NCI-H146 (cell line): ENCODE results near the gene ZNF727.
"Not testable (repeated sequence)": the region's sequence is repeated elsewhere in the genome, so short reads cannot be mapped to it uniquely, and the experiment has no call there.

Experiments used
- DNase-seq: peaks from one replicate; lab custom pipeline; 2025; lab: John Stamatoyannopoulos, UW

The ZNF727 gene

GRCh38 chr7:64045301-64046040 lies at the start of gene ZNF727:
Gene ZNF727, plus strand, starts transcription at chr7:64045434. Its CDS starts 188 bp downstream, at chr7:64045622.
- peak; percentile 2 for DNase-seq

- DNase-seq: no peak
Observed at GRCh38 chr7:63998549-63998948, 46.7 kb upstream of the ZNF727 start, which contains the start of gene ZNF722. Gene ZNF722, plus strand, starts transcription at chr7:63998849. Its CDS starts 113 bp downstream, at chr7:63998962.

GRCh38 chr7:64015496-64015895 lies 29.7 kb upstream of the ZNF727 start:
- not testable (repeated sequence) for DNase-seq

- DNase-seq: no peak
Observed at GRCh38 chr7:64035388-64035787, 9.8 kb upstream of the ZNF727 start.

GRCh38 chr7:64037095-64037494 lies 8.1 kb upstream of the ZNF727 start:
- peak; percentile 4 for DNase-seq

- DNase-seq: no peak
Observed at GRCh38 chr7:64046041-64046389, 781 bp downstream of the ZNF727 start.

GRCh38 chr7:64077837-64078698 lies 32.8 kb downstream of the ZNF727 start:
- not testable (repeated sequence) for DNase-seq

- no peak for DNase-seq
Observed at GRCh38 chr7:64078699-64078994, 33.4 kb downstream of the ZNF727 start.

GRCh38 chr7:64087501-64087900 lies 42.3 kb downstream of the ZNF727 start:
- no peak for DNase-seq

- DNase-seq: not testable (repeated sequence)
Observed at GRCh38 chr7:64088863-64089262, 43.6 kb downstream of the ZNF727 start.
